Ovary (tissue), 3 donors: ENCODE results near the gene RBM25.
"Not testable (repeated sequence)": the region's sequence is repeated elsewhere in the genome, so short reads cannot be mapped to it uniquely, and the experiment has no call there.

Source experiments
- CTCF ChIP-seq, 3 donors: fragments of 450-650 bp in 2 of 3; fragments of 200-600 bp in 1 of 3; IDR thresholded peaks; one replicate each; pipeline versions ENCODE4 v1.5.1 to v1.8.0; 2016 to 2022; ENCODE audit warnings: antibody characterized with exemption in 3 of 3, mild to moderate bottlenecking in 1 of 3
- EP300 ChIP-seq: sonication (generic); formaldehyde crosslinking; IDR thresholded peaks from one replicate; pipeline ENCODE4 v1.6.1; 2017; ENCODE audit warnings: antibody characterized with exemption
- donor health status: DM: no; HTN: no; CAD: no.

- TF ChIP-seq CTCF (IDR thresholded peaks at IDR 0.05); EP300: not testable (repeated sequence)
Measured at GRCh38 chr14:73015552-73015951, 42.8 kb upstream of the RBM25 start.
